NCI-H510A treated with DMSO at 0.1 percent for 48 hours (cell line): ENCODE results near the gene NHERF1.

Experiments used
- DNase-seq: peaks from one replicate; lab custom pipeline; 2025; lab: John Stamatoyannopoulos, UW

The NHERF1 gene

DNA sequence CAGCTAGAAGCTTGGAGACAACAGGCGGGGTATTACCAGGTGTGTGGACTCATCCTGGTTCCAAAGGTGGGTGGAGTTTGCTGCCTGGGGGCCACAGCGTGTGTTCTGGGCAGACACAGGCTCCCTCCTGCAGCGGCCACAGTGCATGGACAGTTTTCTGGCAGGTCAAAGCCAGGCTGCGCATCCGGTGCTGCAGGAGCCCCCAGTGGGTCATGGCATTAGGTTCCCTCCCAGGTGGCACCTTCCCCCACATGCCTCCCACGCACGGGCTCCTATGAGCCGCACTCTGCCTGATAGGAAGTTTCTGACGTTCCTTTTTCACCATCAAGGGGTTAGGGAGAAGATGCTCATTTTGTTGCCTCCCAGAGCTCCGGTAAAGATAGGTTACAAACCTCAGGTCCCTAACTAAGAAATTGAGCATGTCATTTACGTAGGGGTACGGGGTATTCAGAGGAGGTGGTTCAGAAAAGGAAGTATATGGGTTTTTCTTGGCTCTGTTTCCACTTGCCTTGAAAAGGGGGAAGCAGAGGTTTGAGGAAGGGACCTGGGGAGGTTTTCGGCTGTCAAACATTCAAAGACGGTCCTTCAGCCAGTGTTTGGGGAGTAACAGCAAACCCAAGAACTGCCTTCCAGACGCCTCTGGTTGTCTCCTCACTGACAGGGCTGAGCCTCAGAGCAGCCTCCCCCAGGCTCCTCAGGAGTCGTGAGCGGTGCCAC lies 60.4 kb downstream of the NHERF1 start:
- no peak for DNase-seq

DNA sequence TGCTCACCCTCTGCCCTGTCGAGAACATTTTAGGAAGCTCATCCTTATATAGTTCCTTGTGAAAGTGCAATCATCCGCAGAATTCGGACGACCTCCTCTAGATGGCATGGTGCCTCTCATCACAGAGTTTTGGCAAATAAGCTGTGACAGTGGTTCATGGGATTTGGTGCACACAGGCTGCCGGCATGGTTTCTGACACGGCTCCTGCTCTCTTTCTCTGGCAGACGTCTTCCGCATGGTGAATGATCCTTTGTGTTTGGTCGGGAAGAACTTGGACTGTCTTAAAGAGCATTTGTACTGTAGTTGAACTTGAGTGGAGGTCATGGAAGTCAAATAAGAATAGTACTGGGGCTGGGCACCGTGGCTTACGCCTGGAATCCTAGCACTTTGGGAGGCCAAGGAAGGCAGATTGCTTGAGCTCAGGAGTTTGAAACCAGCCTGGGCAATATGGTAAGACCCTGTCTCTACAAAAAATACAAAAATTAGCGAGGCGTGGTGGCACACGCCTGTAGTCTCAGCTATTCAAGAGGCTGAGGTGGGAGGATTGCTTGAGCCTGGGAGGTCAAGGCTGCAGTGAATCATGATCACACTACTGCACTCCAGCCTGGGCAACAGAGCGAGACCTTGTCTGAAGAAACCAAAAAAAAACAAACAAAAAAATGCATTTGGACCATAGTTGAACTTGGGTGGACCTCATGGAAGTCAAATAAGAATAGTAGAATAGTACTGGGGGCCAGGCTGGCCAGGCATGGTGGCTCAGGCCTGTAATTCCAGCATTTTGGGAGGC lies 62.5 kb downstream of the NHERF1 start:
- no peak for DNase-seq

DNA sequence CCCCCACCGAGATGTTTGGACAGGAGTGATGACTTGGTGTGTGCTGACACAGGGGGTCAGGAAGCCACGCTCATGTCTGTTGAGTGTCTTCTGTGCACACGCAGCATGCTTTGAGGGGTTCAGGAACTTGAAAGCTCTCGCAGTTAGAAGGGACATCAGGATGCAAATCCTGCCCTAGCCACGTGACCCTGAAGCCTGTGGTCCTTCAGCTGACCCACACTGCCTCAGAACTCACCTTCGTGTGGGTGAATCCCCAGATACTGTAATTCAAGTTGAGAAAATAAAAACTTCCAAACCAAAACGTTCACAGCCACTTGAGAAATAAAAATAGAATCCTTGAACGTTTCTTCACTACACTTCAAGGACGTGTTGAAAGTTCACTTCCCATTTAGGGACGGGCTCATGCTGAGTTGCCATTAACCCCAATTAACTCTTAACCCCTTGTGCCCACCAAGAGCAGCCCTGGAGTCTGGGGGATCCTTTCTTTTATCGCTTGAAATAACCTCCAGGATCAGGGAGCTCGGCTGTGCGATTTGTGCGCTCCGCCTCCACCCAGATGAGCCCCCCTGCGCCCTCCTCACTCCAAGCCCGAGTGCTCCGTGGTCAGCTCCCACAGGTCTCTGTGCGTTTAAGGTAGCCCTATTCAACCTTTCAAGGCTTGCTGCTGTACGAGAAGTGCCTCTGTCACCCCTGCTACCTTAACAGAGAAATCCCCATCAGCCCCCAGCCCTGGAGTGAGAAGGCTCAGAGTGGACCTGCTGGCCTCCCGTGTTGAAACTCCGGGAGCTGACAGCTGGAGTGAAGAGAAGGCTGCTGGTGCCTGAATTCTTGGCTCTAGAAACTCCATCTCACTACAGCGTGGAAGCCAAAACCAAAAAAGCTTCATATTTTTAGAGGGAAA lies 63.9 kb downstream of the NHERF1 start:
- DNase-seq, result no peak

DNA sequence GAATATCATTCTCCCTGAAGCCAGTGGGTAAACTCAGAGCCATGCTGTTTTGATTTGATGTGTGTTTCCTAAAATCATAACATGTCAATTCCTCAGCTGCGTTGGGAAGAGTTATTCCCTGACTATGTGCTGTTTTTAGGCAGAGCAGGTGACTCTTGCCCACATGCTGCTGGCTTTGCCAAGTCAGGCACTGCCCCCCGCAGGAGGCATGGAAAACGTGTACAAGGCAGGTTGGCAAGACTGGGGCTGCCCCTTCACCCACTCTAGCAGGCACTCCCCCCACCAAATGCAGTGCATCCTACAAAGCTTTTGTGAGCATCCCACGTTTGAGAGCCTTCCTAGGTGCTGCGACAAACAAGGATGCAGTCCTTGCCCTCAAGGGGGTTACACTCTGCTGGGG lies 66.0 kb downstream of the NHERF1 start:
- no peak for DNase-seq

DNA sequence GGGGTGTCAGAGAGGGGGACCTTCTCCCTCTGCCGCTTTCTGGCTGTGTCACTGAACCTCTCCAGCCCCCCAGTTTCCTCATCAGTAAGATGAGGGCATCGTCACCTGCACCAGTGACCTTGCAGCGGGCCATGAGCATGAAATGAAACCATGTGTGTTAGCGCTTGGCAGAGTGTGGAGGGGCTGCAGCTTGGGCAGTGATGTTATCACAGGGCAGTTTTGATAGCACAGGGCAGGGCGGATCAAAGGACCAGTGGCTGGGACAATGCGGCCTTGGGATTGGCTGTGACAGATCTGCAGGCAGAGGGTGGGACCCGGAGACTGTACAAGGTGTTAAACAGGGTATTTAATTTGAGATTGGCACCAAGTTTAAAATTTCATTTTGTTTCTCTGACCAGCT lies 66.6 kb downstream of the NHERF1 start:
- no peak for DNase-seq

DNA sequence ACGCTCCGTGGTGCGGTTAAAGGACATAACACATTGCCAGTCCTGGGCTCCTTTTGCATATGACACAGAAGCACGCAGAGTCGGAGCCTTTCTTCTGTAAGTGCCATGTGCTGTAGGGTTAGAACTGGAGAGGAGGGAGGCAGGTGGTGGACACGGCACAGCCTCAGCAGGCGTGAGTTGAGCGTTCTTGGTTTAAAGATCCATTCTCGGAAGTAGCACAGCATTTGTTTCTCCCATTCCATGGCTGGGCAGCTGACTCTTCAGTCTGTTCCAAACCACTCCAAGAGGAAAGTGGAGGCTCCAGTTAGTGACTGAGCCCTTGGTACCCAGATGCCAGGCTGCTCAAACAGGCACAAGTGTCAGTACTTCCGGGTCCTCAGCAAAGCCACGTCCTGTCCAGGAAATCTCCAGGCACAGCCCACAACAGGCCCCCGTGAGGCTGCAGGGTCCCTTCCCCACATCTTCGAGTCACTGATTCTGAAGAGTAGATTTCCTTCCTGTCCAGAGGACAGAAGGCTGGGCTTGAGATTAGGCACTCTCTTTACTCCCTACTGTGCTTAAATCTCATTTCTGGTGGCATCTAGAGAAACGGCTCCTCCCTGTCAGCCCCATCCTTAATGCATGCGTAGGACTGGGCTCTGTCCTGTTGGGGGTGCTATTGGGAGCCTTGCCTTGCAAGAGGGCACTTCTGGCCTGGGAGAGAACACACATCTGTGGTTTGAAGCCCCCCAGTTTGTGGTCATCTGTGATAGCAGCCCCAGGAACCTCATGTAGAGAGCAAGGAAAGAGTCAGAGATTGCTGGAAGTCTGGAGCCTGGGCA lies 67.3 kb downstream of the NHERF1 start:
- DNase-seq, result peak; percentile 19

DNA sequence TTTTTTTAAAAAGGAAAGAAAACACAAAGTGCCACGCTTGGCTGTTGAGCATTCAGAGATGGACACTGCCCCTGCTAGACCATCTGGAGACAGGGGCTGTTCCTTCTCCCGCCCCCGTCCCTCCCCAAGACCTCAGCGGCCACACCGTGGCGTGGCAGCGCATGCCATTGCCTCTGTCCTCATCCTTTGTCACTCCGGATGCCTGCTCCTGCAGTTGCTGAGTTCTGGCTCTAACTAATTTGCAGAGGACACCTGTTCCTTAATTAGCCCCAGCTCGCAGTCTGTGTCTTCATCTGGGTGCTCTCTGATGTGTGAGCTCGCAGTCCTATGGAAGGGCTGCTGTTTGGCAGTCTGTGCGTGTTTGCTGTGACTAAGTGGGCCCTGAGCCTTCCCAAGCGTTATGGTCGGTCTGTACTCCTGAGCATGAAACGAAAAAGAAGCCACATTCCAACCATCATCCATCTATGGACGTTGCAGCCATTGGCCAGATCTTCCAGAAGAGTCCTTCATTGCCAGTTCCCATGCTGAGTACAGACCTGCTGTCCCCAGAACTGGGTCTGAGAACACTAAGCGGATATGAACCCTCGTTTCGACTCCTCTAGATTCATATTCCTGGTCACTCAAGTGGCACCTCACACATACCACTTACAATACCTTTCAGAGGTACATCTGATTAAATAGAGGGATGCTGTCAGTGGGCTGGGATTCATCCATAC lies 68.6 kb downstream of the NHERF1 start:
- no peak for DNase-seq

DNA sequence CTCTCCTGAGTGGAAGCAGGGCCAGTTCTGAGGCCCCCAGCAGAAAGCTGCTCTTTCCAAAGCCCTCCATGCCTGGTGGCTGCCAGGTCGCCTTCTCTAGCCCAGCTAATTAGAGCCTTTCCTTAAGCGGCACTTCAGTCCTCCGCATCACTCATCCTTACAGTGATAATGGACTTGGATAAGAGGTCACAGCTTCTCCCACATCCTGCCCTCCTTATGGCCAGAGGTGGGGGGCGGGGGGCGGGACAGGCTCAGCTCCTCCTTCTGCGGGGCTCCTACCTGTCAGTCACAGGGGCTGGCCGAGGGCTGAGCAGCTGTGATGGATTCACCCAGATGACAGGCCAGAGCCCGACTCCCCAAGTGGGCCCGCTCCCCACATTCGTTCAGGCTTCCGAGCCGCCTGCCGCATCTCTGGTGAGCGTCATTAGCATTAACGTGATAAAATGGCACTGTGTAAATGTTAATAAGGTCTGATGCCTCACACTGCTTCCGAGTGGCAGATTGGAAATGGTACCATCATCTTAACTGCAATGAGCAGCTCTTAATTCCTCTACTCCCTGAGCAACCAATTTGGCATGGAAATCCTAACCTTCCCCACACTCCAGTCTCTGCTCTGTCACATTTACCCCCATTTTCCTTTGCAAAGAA lies 70.0 kb downstream of the NHERF1 start:
- no peak for DNase-seq
